HG03045 (cell line): ENCODE measurements around the gene THBS4.
"Not testable (repeated sequence)": the region's sequence is repeated elsewhere in the genome, so short reads cannot be mapped to it uniquely, and the experiment has no call there.

Experiments used
- ATAC-seq: cut with Tn5 transposase; IDR thresholded peaks from one replicate; pipeline ENCODE4 v1.9.1; 2021; ENCODE audit warnings: mild to moderate bottlenecking, moderate library complexity; ENCODE audit not compliant: unreplicated experiment

The THBS4 gene

DNA sequence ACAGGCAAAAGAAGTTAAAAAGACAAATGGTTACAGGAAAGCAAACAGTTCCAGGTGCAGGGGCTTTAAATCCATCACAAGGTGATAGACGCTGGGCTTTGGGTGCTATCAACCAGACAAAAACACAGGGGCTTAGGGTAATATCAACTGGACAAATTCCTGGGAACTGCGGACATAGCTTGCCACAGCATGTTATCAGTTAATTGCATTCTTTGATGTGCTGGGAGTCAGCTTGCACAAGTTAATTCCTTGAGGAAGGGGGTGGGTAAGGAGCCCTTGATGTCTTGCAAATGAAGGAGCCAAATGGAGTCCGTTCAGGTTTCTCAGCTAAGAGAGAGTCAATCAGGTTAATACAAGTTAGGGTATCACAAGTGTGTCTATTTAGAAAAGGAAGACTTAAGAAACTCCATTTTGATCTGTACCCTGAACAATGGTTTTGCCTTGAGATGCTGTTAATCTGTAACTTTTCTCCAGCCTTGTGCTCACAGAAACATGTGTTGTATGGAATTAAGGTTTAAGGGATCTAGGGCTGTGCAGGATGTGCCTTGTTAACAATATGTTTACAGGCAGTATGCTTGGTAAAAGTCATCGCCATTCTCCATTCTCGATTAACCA lies 76.3 kb downstream of the THBS4 start:
- ATAC-seq: not testable (repeated sequence)

- no peak for ATAC-seq
These were observed 79.7 kb downstream of the THBS4 start for GRCh38 chr5:80114860-80115259.

DNA sequence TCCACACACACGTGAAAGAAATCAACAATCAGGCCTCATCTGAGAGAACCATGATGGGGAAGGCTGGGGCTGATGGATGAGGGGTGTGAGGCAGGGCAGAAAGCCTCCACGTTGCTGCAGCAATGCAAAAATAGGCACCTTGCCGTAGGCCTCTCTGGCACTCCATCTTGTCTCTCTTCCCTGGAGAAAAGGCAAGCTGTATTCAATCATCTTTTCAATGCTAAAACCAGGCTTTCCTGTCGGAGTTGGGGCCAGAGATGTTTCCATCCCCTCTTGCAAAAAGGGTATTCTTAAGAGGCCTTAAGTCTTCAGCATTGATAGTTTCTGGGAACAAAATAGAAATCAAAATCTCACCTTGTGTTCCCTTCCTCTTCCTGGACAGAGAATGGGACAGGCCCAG lies 80.9 kb downstream of the THBS4 start:
- no peak for ATAC-seq

DNA sequence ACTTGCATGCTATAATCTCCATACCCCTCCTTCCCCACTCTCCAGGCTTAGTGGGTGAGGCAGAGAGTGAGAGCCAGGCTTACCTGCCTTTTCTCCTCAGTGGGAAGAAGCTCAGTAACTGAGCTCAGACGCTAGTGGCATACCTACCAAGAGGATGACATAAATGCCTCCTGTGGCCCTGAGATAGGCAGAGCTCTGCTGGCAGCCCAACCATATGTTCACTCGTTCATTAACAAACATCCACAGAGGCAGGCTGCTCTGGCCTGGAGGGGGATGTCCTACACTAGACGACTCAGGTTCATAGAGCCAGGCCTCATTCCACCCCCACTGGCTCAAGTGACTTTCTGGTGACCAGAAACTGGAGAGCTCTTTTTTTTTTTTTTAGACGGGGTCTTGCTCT lies 81.3 kb downstream of the THBS4 start:
- no peak for ATAC-seq

DNA sequence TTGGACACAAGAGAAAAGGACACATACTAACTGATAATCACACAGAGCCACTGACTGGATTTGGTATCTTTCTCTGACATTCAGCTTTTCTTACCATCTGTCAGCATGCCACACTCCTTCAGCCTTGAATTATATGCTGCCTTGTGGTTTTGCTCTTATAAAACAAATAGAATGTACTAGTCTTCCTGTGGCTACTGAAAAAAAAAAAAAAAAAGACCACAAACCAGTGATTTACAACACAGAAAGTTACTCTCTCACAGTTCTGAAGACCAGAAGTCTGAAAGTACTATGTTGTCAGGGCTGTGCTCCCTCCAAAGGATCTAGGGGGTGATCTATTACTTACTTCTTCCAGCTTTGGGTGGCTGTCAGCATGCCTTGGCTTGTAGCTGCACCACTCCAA lies 82.3 kb downstream of the THBS4 start:
- no peak for ATAC-seq

GRCh38 chr5:80119372-80119771 lies 84.2 kb downstream of the THBS4 start:
- no peak for ATAC-seq

GRCh38 chr5:80122579-80122978 lies 87.4 kb downstream of the THBS4 start:
- ATAC-seq: no peak

DNA sequence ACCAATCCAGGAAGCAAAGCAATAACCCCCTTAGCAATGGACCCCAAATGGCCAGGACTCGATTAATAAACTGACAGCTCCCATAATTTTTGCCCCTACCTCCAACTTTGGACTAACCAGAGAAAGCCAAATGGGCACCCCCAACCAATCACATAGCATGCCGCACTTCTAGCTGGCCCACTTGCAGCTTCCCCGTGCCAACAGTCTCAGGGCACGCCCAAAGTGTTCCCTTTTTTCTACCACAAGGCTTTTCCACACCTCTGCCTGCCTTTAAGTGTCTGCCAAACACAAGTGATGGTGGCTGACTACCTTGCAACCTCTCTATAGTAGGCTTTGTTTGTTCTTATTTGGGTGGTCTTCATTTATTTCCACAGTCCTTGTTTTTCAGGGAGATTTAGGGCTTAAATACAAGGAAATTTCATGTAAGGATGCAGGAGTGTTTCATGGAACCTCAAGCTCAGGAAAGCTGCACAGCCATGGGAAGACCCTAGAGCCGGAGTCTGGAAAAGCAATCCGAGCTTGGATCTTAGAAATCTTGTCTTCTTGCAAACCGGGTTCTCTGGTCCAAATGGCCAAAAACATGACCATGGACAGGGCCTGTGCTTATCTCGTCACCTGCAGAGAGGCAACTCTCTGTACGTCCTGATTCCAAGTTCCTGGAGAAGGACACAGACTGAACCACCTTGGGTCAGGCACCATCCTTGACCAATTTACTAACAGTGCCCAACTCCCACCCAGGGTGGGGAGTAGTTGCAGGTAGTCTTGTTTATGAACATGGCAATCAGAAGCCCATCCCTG lies 89.2 kb downstream of the THBS4 start:
- ATAC-seq: no peak

GRCh38 chr5:80125022-80125961 lies 90.1 kb downstream of the THBS4 start:
- peak; percentile 78 for ATAC-seq

GRCh38 chr5:80125962-80126480 lies 90.9 kb downstream of the THBS4 start:
- ATAC-seq: peak; percentile 53

GRCh38 chr5:80127116-80127552 lies 92.0 kb downstream of the THBS4 start:
- no peak for ATAC-seq

- no peak for ATAC-seq
These were observed 93.0 kb downstream of the THBS4 start for GRCh38 chr5:80128141-80128540.

DNA sequence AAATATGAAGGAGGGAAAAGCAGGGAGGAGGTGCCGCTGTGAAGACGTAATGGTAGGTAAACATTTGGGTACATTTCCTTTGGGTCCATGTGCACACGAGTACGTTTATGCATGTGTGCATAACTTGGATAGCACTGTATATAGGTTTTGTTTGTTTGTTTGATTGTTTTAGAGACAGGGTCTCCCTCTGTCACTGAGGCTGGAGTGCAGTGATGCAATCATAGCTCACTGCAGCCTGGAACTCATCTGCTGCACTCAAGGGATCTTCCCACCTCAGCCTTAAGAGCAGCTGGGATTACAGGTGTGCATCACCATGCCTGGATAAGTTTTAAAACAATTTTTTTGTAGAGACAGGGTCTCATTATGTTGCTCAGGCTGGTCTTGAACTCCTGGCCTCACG lies 94.0 kb downstream of the THBS4 start:
- no peak for ATAC-seq
